BE2C (cell line): ENCODE data around the gene BCL3.

Source experiments
- DNase-seq: peaks from one replicate; pipeline ENCODE4 v3.0.0-alpha.2; 2020
- H3K27me3 ChIP-seq: fragments of 250-450 bp; sonication (Bioruptor Pico); 2 replicates; pipeline ENCODE4 v1.5.1; 2020; ENCODE audit warnings: mild to moderate bottlenecking
- H3K36me3 ChIP-seq: fragments of 250-450 bp; sonication (Bioruptor Pico); 2 replicates; pipeline ENCODE4 v1.5.1; 2020; ENCODE audit warnings: mild to moderate bottlenecking
- H3K4me1 ChIP-seq: fragments of 250-450 bp; sonication (Bioruptor Pico); 2 replicates; pipeline ENCODE4 v1.5.1; 2020
- H3K4me3 ChIP-seq: 2 replicates; pipeline ENCODE4 v1.5.1; 2011; ENCODE audit warnings: low read depth, low read length
- H3K9me3 ChIP-seq: fragments of 250-450 bp; sonication (Bioruptor Pico); 2 replicates; pipeline ENCODE4 v1.5.1; 2020
- TF ChIP-seq, protein P1 (sequence below): IDR thresholded peaks from 2 replicates; pipeline ENCODE4 v1.5.1; 2012; ENCODE audit warnings: mild to moderate bottlenecking, low read depth, low read length

BCL3 gene

DNA sequence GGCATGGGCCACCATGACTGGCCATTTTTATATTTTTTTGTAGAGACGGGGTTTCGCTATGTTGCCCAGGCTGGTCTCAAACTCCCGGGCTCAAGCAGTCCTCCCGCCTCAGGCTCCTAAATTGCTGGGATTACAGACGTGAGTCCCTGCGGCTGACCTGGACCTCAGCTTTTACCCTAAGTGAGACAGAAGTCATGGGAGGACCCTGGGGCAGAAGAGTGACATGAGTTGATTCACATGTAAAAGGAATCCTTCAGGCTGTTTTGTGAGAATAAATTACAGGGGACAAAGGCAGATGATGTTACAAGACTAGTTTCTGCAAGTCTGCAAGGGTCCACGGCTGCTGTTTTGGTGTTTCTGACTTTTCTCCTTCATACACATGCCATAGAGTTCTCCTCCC lies 57.8 kb downstream of the BCL3 start:
- Histone ChIP-seq H3K4me3 (no peak overlapping the region), H3K4me1 (peaks cover 4% of the 10 kb centered on the region; the same call in 1 of the 2 replicates), H3K36me3 (no peaks in the 10 kb centered on the region), H3K27me3 (peaks cover 5% of the 10 kb centered on the region; the same call in 1 of the 2 replicates), H3K9me3 (no peaks in the 10 kb centered on the region)
- TF ChIP-seq, protein P1, sequence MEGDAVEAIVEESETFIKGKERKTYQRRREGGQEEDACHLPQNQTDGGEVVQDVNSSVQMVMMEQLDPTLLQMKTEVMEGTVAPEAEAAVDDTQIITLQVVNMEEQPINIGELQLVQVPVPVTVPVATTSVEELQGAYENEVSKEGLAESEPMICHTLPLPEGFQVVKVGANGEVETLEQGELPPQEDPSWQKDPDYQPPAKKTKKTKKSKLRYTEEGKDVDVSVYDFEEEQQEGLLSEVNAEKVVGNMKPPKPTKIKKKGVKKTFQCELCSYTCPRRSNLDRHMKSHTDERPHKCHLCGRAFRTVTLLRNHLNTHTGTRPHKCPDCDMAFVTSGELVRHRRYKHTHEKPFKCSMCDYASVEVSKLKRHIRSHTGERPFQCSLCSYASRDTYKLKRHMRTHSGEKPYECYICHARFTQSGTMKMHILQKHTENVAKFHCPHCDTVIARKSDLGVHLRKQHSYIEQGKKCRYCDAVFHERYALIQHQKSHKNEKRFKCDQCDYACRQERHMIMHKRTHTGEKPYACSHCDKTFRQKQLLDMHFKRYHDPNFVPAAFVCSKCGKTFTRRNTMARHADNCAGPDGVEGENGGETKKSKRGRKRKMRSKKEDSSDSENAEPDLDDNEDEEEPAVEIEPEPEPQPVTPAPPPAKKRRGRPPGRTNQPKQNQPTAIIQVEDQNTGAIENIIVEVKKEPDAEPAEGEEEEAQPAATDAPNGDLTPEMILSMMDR: no peak
- no peak for DNase-seq

- Histone ChIP-seq H3K9me3 (no peaks in the 10 kb centered on the region), H3K4me1 (peaks cover 4% of the 10 kb centered on the region; the same call in 1 of the 2 replicates), H3K27me3 (peaks cover 5% of the 10 kb centered on the region; the same call in 1 of the 2 replicates), H3K36me3 (no peaks in the 10 kb centered on the region), H3K4me3 (no peak overlapping the region)
- no peak for DNase-seq
- TF ChIP-seq, protein P1: no peak
Measured at GRCh38 chr19:44807162-44807561, 58.7 kb downstream of the BCL3 start.

GRCh38 chr19:44807652-44808462 lies 59.3 kb downstream of the BCL3 start:
- TF ChIP-seq, protein P1: peak; percentile 52
- Histone ChIP-seq H3K9me3 (no peaks in the 10 kb centered on the region), H3K27me3 (peaks cover 5% of the 10 kb centered on the region; the same call in 1 of the 2 replicates), H3K4me1 (peaks cover 4% of the 10 kb centered on the region; the same call in 1 of the 2 replicates), H3K4me3 (no peak overlapping the region), H3K36me3 (no peaks in the 10 kb centered on the region)
- no peak for DNase-seq

GRCh38 chr19:44808463-44809371 lies 60.2 kb downstream of the BCL3 start, which contains the start of gene BCAM:
BCAM (plus strand) TSS chr19:44809103; CDS start chr19:44809125, 22 bp downstream.
- peak within 1 kb of the TSS; percentile 49 for H3K4me3 ChIP-seq
- peak; percentile 74 for DNase-seq
- H3K36me3 ChIP-seq: no peaks in the 10 kb centered on the region
- H3K9me3 ChIP-seq: no peaks in the 10 kb centered on the region
- H3K27me3 ChIP-seq: peaks cover 5% of the 10 kb centered on the region; the same call in 1 of the 2 replicates
- peaks cover 4% of the 10 kb centered on the region; the same call in 1 of the 2 replicates for H3K4me1 ChIP-seq
- TF ChIP-seq, protein P1: no peak
